NT2/D1 (cell line): ENCODE data around the gene ZNF674.

Experiments
- SUZ12 ChIP-seq: IDR thresholded peaks from 2 replicates; pipeline ENCODE4 v1.6.1; 2011; ENCODE audit not compliant: insufficient read length, insufficient read depth; ENCODE audit errors: extremely low read depth
- YY1 ChIP-seq: IDR thresholded peaks from 2 replicates; pipeline ENCODE4 v1.6.1; 2011; ENCODE audit not compliant: insufficient read length, insufficient read depth
- ZNF274 ChIP-seq: IDR thresholded peaks from 2 replicates; pipeline ENCODE4 v1.6.1; 2011; ENCODE audit warnings: mild to moderate bottlenecking, low read depth, low read length

GRCh38 chrX:46554942-46555341 is 9.7 kb upstream of the ZNF674 start:
- TF ChIP-seq ZNF274 (no peak), YY1 (no peak), SUZ12 (no peak)
